Parathyroid adenoma (tissue), 2 donors: ENCODE results near the gene DDA1.

Experiments
- H2AFZ ChIP-seq: fragments of 300-600 bp; sonication (generic); one replicate; pipeline ENCODE4 v1.7.0; 2017; ENCODE audit warnings: antibody characterized with exemption, mild to moderate bottlenecking
- H3K27ac ChIP-seq: fragments of 300-600 bp; sonication (generic); one replicate; pipeline ENCODE4 v1.7.0; 2017
- H3K27me3 ChIP-seq: fragments of 300-600 bp; sonication (generic); one replicate; pipeline ENCODE4 v1.7.0; 2017; ENCODE audit warnings: low read length; ENCODE audit not compliant: control insufficient read depth, insufficient read depth
- H3K36me3 ChIP-seq: fragments of 300-600 bp; sonication (generic); one replicate; pipeline ENCODE4 v1.7.0; 2017; ENCODE audit warnings: low read length; ENCODE audit not compliant: control insufficient read depth, insufficient read depth
- H3K4me1 ChIP-seq: fragments of 300-600 bp; sonication (generic); one replicate; pipeline ENCODE4 v1.7.0; 2017; ENCODE audit warnings: control low read depth
- H3K4me2 ChIP-seq: fragments of 300-600 bp; sonication (generic); one replicate; pipeline ENCODE4 v1.7.0; 2017; ENCODE audit warnings: low read length
- H3K4me3 ChIP-seq: fragments of 300-600 bp; sonication (generic); one replicate; pipeline ENCODE4 v1.7.0; 2017; ENCODE audit warnings: low read depth, low read length
- H3K79me2 ChIP-seq: fragments of 300-600 bp; sonication (generic); one replicate; pipeline ENCODE4 v1.7.0; 2017; ENCODE audit warnings: control low read depth
- H3K9ac ChIP-seq: fragments of 300-600 bp; sonication (generic); one replicate; pipeline ENCODE4 v1.7.0; 2017; ENCODE audit warnings: mild to moderate bottlenecking
- H3K9me3 ChIP-seq: fragments of 300-600 bp; sonication (generic); one replicate; pipeline ENCODE4 v1.7.0; 2017; ENCODE audit warnings: low read length; ENCODE audit not compliant: control insufficient read depth
- CTCF ChIP-seq: fragments of 300-600 bp; sonication (generic); IDR thresholded peaks from one replicate; pipeline ENCODE4 v1.7.0; 2017; ENCODE audit warnings: antibody characterized with exemption, mild to moderate bottlenecking
- donor health status: primary hyperparathyroidism.

Gene DDA1

GRCh38 chr19:17312189-17313113 is 3.1 kb downstream of the DDA1 start:
- Histone ChIP-seq H3K36me3 (no peaks in the 10 kb centered on the region), H3K79me2 (peaks cover 20% of the 10 kb centered on the region), H3K9ac (no peak overlapping the region), H3K4me1 (peaks cover 3% of the 10 kb centered on the region), H3K4me2 (no peak overlapping the region), H2AFZ (no peak overlapping the region), H3K4me3 (no peak overlapping the region), H3K27me3 (no peaks in the 10 kb centered on the region), H3K27ac (no peak overlapping the region), H3K9me3 (no peaks in the 10 kb centered on the region)
- TF ChIP-seq CTCF = no peak

- no peak overlapping the region for H3K27ac ChIP-seq
- no peak overlapping the region for H2AFZ ChIP-seq
- no peaks in the 10 kb centered on the region for H3K9me3 ChIP-seq
- no peak overlapping the region for H3K9ac ChIP-seq
- no peak for TF ChIP-seq CTCF
- peaks cover 20% of the 10 kb centered on the region for H3K79me2 ChIP-seq
- H3K4me1 ChIP-seq = peaks cover 3% of the 10 kb centered on the region
- no peaks in the 10 kb centered on the region for H3K36me3 ChIP-seq
- H3K4me2 ChIP-seq = no peak overlapping the region
- no peaks in the 10 kb centered on the region for H3K27me3 ChIP-seq
- no peak overlapping the region for H3K4me3 ChIP-seq
Observed at GRCh38 chr19:17314007-17314593, 4.7 kb downstream of the DDA1 start.

GRCh38 chr19:17318966-17319365 is 9.6 kb downstream of the DDA1 start:
- Histone ChIP-seq H3K9ac (no peak overlapping the region), H3K4me1 (no peaks in the 10 kb centered on the region), H3K36me3 (no peaks in the 10 kb centered on the region), H3K27me3 (no peaks in the 10 kb centered on the region), H3K9me3 (no peaks in the 10 kb centered on the region), H3K4me2 (no peak overlapping the region), H3K27ac (no peak overlapping the region), H3K4me3 (no peak overlapping the region), H2AFZ (no peak overlapping the region), H3K79me2 (no peaks in the 10 kb centered on the region)
- TF ChIP-seq CTCF = no peak

- no peak overlapping the region for H2AFZ ChIP-seq
- H3K9ac ChIP-seq = no peak overlapping the region
- H3K36me3 ChIP-seq = no peaks in the 10 kb centered on the region
- TF ChIP-seq CTCF = no peak
- H3K4me1 ChIP-seq = no peaks in the 10 kb centered on the region
- no peak overlapping the region for H3K4me3 ChIP-seq
- no peaks in the 10 kb centered on the region for H3K9me3 ChIP-seq
- no peak overlapping the region for H3K4me2 ChIP-seq
- H3K27me3 ChIP-seq = no peaks in the 10 kb centered on the region
- H3K27ac ChIP-seq = no peak overlapping the region
- H3K79me2 ChIP-seq = no peaks in the 10 kb centered on the region
Observed at GRCh38 chr19:17319473-17320238, 10.3 kb downstream of the DDA1 start.
